GM23248 (cell line): Measurements from ENCODE around the gene RAPGEF2.

Source experiments
- EZH2 ChIP-seq: fragments of 200-600 bp; sonication (generic); IDR thresholded peaks from 2 replicates; pipeline ENCODE4 v1.6.1; 2018; ENCODE audit warnings: antibody characterized with exemption, mild to moderate bottlenecking; ENCODE audit not compliant: insufficient read depth, poor library complexity, severe bottlenecking
- EZH2phosphoT487 ChIP-seq: fragments of 200-600 bp; sonication (generic); IDR thresholded peaks from 2 replicates; pipeline ENCODE4 v1.6.1; 2018; ENCODE audit warnings: antibody characterized with exemption, moderate library complexity, mild to moderate bottlenecking, low read depth; ENCODE audit not compliant: insufficient read depth

DNA sequence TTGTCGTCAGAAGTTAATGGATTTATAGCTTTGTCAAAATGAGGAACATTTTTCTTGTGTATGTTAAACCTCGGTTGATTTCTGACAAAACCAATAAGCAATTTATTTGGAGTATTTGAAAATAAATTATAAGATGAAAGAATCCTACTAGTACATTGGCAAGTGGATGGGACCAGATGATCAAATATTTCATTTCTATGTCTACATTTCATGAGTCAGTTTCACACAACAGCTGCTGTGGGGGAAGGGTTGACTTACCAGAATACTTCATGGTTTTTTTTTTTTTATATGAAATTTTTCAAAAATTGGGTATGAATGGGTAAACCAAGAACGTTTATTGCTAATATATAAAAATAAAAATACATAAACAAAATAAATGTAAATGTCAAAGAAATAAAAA, 39.4 kb downstream of the RAPGEF2 start:
- no peak for TF ChIP-seq EZH2
- TF ChIP-seq EZH2phosphoT487: no peak
